Measurements from ENCODE around the gene TEC. TPM values are rescaled to one million over a fixed set of nuclear protein-coding genes. Genes with fewer than 3 reads are reported as not detected.
"Not testable (repeated sequence)": the region's sequence is repeated elsewhere in the genome, so short reads cannot be mapped to it uniquely, and the experiment has no call there.

Gene TEC
- total and polyA plus RNA-seq, 9 donors, result 0.43 to 4.0 (median 1.4) TPM

DNA sequence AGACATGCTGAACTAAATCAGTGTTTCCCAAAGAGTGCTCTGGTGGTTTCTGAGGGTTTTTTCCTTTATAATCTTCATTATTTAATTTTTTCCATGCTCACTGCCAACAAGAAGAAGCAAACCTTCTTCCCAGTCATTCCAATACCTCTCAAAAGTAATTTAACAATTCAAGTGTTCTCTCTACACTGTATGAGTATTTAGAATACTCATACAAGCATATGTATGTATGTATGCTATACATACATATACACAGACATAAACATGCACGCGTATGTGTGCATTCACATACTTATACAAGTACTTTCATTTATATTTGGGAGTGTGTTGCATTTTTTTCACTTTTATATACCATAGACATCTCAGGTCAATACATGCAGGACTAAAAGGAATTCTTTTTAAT lies 81.2 kb downstream of the TEC start:
- Histone ChIP-seq H3K4me1 (ENCODE audit: insufficient read depth) (no peaks in the 10 kb centered on the region), H3K27me3 (no peaks in the 10 kb centered on the region), H3K4me3 (no peak overlapping the region), H3K36me3 (no peaks in the 10 kb centered on the region), H3K27ac (no peak overlapping the region), H3K9me3 (no peaks in the 10 kb centered on the region)
- no peak for DNase-seq
- WGBS, 3 donors, result 93 to 99% (median 98%) methylated on average over 2 of the region's 2 CpGs
- TF ChIP-seq, protein P1, sequence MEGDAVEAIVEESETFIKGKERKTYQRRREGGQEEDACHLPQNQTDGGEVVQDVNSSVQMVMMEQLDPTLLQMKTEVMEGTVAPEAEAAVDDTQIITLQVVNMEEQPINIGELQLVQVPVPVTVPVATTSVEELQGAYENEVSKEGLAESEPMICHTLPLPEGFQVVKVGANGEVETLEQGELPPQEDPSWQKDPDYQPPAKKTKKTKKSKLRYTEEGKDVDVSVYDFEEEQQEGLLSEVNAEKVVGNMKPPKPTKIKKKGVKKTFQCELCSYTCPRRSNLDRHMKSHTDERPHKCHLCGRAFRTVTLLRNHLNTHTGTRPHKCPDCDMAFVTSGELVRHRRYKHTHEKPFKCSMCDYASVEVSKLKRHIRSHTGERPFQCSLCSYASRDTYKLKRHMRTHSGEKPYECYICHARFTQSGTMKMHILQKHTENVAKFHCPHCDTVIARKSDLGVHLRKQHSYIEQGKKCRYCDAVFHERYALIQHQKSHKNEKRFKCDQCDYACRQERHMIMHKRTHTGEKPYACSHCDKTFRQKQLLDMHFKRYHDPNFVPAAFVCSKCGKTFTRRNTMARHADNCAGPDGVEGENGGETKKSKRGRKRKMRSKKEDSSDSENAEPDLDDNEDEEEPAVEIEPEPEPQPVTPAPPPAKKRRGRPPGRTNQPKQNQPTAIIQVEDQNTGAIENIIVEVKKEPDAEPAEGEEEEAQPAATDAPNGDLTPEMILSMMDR (IDR thresholded peaks at IDR 0.05), result no peak
- no peak for TF ChIP-seq EP300 (IDR thresholded peaks at IDR 0.05)
- TF ChIP-seq POLR2A (IDR thresholded peaks at IDR 0.05), result no peak
- intact Hi-C loops (cut with DNase I), result no loop called here

DNA sequence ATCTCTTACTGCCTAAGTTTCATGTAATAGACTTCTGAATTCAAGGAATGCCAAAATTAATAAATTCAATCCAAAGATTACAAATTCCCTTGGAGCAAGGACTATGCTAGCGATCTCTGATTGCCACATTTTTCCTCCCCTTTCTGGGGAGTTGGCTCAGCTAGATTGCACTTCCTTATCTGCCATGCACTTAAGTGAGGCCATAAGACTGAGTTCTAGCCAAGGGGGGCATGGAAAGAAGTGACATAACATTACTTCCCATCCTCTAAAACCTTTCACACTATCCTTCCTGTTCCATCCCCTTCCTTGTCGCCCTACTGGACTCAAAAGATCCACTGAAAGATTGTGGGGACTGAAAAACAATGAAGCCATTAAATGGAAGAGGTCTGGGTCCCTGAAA lies 81.8 kb downstream of the TEC start:
- no peak overlapping the region for H3K4me3 ChIP-seq
- intact Hi-C loops (cut with DNase I), result no loop called here
- TF ChIP-seq, protein P1 (IDR thresholded peaks at IDR 0.05), result no peak
- no peak for TF ChIP-seq POLR2A (IDR thresholded peaks at IDR 0.05)
- no peak for TF ChIP-seq EP300 (IDR thresholded peaks at IDR 0.05)
- 41 to 81% (median 43%) methylated on average over 2 of the region's 2 CpGs for WGBS, 3 donors
- H3K27me3 ChIP-seq, result no peaks in the 10 kb centered on the region
- no peaks in the 10 kb centered on the region for H3K4me1 ChIP-seq (ENCODE audit: insufficient read depth)
- no peaks in the 10 kb centered on the region for H3K9me3 ChIP-seq
- no peaks in the 10 kb centered on the region for H3K36me3 ChIP-seq
- DNase-seq, result no peak
- no peak overlapping the region for H3K27ac ChIP-seq

DNA sequence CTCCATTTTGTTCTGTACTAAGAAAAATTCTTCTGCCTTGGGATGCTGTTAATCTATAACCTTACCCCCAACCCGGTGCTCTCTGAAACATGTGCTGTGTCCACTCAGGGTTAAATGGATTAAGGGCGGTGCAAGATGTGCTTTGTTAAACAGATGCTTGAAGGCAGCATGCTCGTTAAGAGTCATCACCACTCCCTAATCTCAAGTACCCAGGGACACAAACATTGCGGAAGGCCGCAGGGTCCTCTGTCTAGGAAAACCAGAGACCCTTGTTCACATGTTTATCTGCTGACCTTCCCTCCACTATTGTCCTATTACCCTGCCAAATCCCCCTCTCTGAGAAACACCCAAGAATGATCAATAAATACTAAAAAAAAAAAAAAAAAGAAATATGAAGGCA lies 82.6 kb downstream of the TEC start:
- DNase-seq; H3K4me3 ChIP-seq; H3K27ac ChIP-seq; H3K9me3 ChIP-seq; H3K27me3 ChIP-seq; H3K36me3 ChIP-seq; intact Hi-C loops (cut with DNase I); H3K4me1 ChIP-seq (ENCODE audit: insufficient read depth): not testable (repeated sequence)
- WGBS, 3 donors, result 79 to 100% (median 85%) methylated on average over 2 to 5 of the region's 5 CpGs

DNA sequence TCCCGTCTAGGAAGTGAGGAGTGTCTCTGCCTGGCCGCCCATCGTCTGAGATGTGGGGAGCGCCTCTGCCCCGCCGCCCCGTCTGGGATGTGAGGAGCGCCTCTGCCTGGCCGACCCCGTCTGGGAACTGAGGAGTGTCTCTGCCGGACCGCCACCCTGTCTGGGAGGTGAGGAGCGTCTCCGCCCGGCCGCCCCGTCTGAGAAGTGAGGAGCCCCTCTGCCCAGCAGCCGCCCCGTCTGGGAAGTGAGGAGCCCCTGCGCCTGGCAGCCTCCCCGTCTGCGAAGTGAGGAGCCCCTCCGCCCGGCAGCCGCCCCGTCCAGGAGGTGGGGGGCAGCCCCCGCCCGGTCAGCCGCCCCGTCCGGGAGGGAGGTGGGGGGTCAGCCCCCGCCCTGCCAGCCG lies 83.2 kb downstream of the TEC start:
- H3K27me3 ChIP-seq; DNase-seq; H3K9me3 ChIP-seq; H3K4me1 ChIP-seq (ENCODE audit: insufficient read depth); H3K27ac ChIP-seq; H3K36me3 ChIP-seq; intact Hi-C loops (cut with DNase I); H3K4me3 ChIP-seq: not testable (repeated sequence)
- 95 to 96% (median 95%) methylated on average over 15 to 33 of the region's 33 CpGs for WGBS, 3 donors

DNA sequence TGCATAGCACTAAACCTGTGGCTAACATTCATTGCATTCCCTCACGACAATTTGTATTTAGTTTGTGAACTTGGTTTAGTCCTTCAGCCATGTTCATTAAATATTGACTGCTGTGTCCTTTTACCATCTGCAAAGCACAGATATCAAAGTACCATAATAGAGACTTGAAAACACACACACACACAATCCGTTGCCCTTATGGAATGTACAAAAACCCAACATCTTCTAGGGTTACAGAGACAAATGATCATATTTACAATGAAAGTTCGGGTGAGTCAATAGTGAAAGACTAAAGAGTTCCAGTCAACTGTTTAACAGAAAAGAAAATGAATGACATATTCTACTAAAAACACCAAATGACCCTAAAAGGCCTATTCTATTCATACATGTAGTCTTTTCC lies 84.8 kb downstream of the TEC start:
- TF ChIP-seq POLR2A (IDR thresholded peaks at IDR 0.05) (no peak), EP300 (IDR thresholded peaks at IDR 0.05) (no peak)
- TF ChIP-seq, protein P1 (IDR thresholded peaks at IDR 0.05), result no peak
- 77 to 84% (median 82%) methylated on average over 3 of the region's 3 CpGs for WGBS, 3 donors

DNA sequence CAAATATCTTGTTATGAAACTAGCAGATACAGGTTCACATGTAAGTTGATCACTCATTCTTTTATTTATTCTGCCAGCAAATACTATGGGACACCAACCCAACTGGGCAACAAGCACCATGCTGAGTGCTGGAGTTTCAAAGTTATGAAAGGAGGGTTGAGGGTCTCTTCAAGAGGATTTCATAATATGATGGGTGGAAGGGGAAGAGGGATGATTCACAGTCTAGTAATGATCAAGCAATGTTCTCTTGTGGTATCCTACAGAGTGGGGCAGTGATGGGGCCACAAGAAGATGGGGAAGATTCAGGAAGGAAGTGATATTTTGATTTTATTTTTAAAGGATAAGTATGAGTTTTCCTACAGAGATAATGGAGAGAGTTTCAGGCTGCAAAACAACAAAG lies 89.4 kb downstream of the TEC start:
- H3K36me3 ChIP-seq, result no peaks in the 10 kb centered on the region
- no peaks in the 10 kb centered on the region for H3K4me1 ChIP-seq (ENCODE audit: insufficient read depth)
- H3K27ac ChIP-seq, result no peak overlapping the region
- DNase-seq, result no peak
- H3K9me3 ChIP-seq, result no peaks in the 10 kb centered on the region
- intact Hi-C loops (cut with DNase I), result no loop called here
- TF ChIP-seq POLR2A (IDR thresholded peaks at IDR 0.05), result no peak
- no peak for TF ChIP-seq EP300 (IDR thresholded peaks at IDR 0.05)
- TF ChIP-seq, protein P1 (IDR thresholded peaks at IDR 0.05), result no peak
- no peak overlapping the region for H3K4me3 ChIP-seq
- H3K27me3 ChIP-seq, result no peaks in the 10 kb centered on the region

More for the DNA sequence above, 84.8 kb downstream of the TEC start:
- Histone ChIP-seq H3K36me3 (no peaks in the 10 kb centered on the region), H3K27me3 (no peaks in the 10 kb centered on the region), H3K9me3 (no peaks in the 10 kb centered on the region), H3K4me1 (ENCODE audit: insufficient read depth) (no peaks in the 10 kb centered on the region), H3K4me3 (no peak overlapping the region), H3K27ac (no peak overlapping the region)
- intact Hi-C loops (cut with DNase I), result no loop called here
- no peak for DNase-seq
